Activated CD8-positive, alpha-beta memory T cell treated with anti-CD3 and anti-CD28 coated beads for 1 hour (primary cell): ENCODE results near the gene MTUS2.

Experiments used
- DNase-seq, 2 donors: peaks; one replicate each; pipeline ENCODE4 v3.0.0-alpha.2; 2020; ENCODE audit warnings: low read depth in 1 of 2; ENCODE audit errors: extremely low read depth in 1 of 2

The MTUS2 gene

DNA sequence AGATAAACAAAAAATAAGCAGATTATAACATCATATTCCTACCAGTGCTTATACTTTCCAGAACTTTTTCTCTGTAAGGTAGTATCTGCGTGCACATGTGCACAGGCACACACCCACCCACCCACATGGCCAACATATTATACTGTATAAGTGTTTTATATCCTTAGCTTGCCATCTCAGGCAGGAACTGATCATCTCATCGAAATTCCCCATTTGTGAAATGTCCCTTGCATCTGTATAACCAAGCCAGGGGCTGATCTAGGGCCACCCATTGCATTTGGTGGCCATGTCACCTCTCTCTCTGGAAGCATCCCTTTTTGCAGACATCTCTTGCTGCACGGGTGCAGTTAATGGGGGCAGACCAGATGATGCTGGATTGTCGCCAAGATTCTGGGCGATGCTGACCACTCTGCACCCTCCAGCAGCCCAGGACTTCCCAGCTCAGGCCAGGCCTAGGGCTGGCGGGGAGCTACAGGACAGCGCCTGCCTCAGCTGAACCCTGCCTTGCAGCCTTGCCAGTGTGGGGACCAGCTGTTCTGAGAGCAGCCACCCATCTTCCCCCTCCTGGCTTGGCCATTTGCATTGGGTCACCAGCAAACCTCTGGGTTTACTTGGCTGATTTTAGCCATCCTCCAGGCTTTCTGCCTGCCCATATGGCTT is 679.5 kb downstream of the MTUS2 start:
- DNase-seq = no peak

GRCh38 chr13:29500386-29500785 is 680.2 kb downstream of the MTUS2 start:
- DNase-seq = no peak

DNA sequence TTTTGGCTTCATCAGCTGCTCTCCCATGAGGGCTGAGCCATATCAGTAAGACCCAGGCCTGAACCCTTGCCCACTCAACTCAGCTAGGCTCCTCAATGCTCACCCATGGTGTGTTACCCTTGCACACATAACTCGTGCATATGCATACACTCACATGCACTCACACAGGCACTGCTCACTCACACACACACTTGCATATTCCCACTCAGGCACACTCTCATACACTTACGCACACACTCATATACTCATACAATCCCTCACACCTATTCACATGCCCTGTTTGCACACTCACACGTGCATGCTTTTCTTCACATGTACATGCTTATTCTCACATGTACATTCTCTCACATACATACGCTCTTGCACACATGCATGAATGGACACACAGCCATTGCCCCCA is 681.5 kb downstream of the MTUS2 start:
- DNase-seq = no peak

DNA sequence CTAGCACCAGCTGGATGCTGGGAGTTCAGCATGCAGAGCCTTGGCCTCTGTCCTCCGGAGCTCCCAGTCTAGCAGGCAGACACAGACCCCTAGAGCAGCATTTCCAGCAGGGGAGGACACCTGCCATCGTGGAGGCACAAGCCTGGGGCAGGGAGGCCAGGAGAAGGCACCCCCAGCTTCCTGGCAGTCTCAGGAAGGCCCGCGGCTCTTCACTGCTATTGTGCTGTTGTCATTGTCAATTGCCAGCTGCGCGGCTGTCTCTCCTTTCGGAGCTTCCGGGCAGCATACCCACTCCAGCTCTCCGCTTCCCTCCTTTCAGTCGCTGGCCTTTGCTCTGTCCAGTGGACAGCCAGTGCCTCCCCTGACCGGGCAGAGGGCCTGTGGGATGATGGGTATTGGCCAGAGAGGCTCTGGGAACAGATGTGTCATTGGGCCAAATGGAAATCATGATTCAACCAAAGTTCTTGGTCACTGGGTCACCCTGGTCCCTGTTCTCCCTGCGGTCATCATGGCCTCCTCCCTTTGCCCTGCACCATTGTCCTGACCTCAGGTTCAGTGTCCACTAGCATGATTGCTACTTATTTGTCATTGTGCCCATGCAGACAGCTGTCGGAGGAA is 682.4 kb downstream of the MTUS2 start:
- no peak for DNase-seq

- DNase-seq = no peak
Observed at GRCh38 chr13:29503041-29503837, 683.1 kb downstream of the MTUS2 start.

DNA sequence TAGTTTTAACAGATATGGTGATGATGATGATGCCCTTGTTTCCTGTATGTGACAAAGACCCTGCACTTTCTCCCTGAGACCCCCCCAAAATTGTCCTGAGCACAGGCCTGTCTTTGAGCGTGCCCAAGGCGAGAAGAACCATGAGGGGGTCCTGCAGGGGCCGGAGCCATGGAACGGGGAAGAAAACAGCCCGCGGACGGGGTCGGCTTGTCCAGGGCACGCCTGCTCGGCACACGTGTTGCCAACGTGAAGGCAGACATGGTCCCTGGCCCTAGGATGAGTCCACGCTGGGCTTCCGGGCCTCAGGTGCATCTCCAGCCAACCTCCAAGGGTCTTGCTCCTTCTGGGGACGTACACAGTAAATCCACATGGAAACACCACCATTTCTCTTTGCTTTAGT is 684.6 kb downstream of the MTUS2 start:
- no peak for DNase-seq

GRCh38 chr13:29505511-29505910 is 685.4 kb downstream of the MTUS2 start:
- DNase-seq = no peak

DNA sequence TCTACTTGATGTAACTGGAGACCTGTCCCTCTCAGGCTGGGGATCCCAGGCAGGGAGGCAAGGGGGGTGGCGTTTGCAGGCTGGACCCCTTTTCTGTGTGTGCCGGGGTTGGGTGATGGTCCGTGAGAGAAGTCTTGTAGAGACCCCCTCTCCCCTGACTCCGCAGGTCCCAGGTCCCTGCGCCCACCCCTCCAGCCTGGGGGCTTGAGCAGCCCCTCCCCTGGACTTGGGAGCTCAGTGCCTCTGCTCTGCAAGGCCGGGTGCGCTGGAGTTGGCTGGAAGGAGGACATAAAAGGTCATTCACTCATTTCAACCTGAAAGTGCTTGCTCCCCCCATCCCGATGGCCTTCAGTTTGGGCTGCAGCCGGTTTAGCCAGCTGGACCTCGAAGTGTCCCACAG is 685.8 kb downstream of the MTUS2 start:
- no peak for DNase-seq

DNA sequence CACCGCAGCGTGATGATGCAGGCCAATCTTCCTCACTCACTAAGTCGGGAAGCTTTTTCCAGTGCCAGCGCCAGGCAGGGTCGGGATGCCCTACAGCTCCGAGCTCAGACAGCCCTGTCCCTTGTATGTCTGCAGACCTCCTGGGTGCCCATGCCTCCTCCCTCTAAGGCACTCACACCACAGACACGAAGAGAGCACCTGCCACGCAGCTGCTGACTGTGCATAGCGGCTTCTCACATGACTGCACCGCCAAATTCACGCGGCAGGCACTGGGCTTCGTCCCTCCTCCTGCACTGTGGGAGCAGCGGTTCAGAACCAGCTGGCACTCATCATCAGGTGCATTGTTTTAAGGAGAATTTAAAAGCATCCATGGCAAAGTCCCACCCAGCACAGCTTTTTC is 687.2 kb downstream of the MTUS2 start:
- no peak for DNase-seq

- peak; percentile 32 to 69 for DNase-seq
Observed at GRCh38 chr13:29508130-29508875, 688.2 kb downstream of the MTUS2 start.

- no peak for DNase-seq
Observed at GRCh38 chr13:29508876-29509252, 688.7 kb downstream of the MTUS2 start.

GRCh38 chr13:29509999-29510589 is 690.0 kb downstream of the MTUS2 start:
- DNase-seq = no peak

- DNase-seq = no peak
Observed at GRCh38 chr13:29510651-29511084, 690.5 kb downstream of the MTUS2 start.

- DNase-seq = no peak
Observed at GRCh38 chr13:29511106-29511796, 691.1 kb downstream of the MTUS2 start.

DNA sequence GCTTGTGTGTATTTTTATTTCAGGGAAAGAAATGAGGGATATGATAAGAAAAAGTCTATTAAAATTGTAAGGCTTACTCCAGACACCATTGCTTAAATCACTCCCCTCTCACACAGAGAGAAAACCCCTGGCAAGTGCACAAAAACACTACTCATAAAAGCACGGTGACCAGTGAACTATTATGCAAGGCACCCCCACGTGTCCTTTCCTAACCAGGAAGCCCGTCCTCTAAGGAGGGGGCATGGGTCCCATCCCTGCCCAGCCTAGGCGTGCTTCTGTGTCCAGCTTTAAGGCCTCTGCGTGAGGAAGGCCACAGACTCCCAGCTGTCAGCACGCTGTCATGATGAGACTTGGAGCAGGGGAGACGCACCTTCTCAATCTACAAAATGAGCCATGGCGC is 691.8 kb downstream of the MTUS2 start:
- DNase-seq = no peak

GRCh38 chr13:29513002-29513980 is 693.2 kb downstream of the MTUS2 start:
- no peak for DNase-seq

- DNase-seq = no peak
Observed at GRCh38 chr13:29513981-29514719, 694.0 kb downstream of the MTUS2 start.

DNA sequence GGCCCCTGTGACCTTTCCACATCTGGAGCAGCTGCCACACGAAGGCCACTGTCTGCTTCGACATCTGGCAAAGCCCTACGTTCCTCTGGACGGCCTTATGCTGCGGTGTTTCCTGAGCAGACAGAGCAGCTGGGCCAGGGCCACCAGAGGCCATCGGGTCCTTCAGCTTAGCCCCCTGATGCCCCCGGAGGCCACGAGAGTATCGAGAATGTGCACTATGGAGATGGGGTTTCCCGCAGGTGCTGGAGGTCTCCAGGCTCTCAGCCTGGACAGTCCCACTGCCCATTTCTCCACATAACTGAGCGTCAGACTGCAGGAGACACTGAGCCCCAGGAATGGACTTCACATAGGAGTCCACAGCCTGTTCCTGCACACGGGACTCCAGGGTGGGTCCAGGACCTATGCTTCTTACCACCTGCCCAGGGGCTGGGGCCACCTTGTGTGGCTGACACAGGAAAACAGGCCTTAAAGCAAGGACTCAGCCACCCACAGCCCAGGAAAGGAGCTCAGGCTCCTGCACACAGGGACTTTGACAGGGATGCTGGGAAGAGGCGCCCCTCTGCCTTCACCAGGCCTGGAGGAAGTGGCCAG is 694.7 kb downstream of the MTUS2 start:
- DNase-seq = no peak
